Neural progenitor cell (in vitro differentiated cells): ENCODE data around the gene GPN3. TPM values are rescaled to one million over a fixed set of nuclear protein-coding genes. Genes with fewer than 3 reads are reported as not detected.

Experiments used
- DNase-seq: peaks from one replicate; pipeline ENCODE4 v3.0.0-alpha.2; 2016; ENCODE audit warnings: low spot score
- H2AFZ ChIP-seq: fragments of 200-600 bp; sonication (generic); replicated peaks from 2 replicates; pipeline ENCODE4 v1.6.1; 2016; ENCODE audit warnings: antibody characterized with exemption
- H3F3A ChIP-seq: fragments of 200-600 bp; sonication (generic); 2 replicates; pipeline ENCODE4 v1.6.1; 2016; ENCODE audit warnings: antibody characterized with exemption, low read depth
- H3K27ac ChIP-seq: fragments of 200-600 bp; sonication (generic); 2 replicates; pipeline ENCODE4 v1.5.1; 2016; ENCODE audit warnings: mild to moderate bottlenecking
- H3K27me3 ChIP-seq: fragments of 200-600 bp; sonication (generic); 2 replicates; pipeline ENCODE4 v1.6.1; 2016; ENCODE audit warnings: mild to moderate bottlenecking, moderate library complexity
- H3K36me3 ChIP-seq: fragments of 200-600 bp; sonication (generic); 2 replicates; pipeline ENCODE4 v1.5.1; 2016
- H3K4me1 ChIP-seq: fragments of 200-600 bp; sonication (generic); 2 replicates; pipeline ENCODE4 v1.6.1; 2016; ENCODE audit warnings: mixed run types
- H3K4me2 ChIP-seq: fragments of 200-600 bp; sonication (generic); 2 replicates; pipeline ENCODE4 v1.6.1; 2016
- H3K4me3 ChIP-seq: fragments of 200-600 bp; sonication (generic); 2 replicates; pipeline ENCODE4 v1.5.1; 2016
- H3K79me2 ChIP-seq: fragments of 200-600 bp; sonication (generic); 2 replicates; pipeline ENCODE4 v1.6.1; 2016; ENCODE audit warnings: low read depth
- H3K9ac ChIP-seq: fragments of 200-600 bp; sonication (generic); 2 replicates; pipeline ENCODE4 v1.6.1; 2016
- H3K9me3 ChIP-seq: fragments of 200-600 bp; sonication (generic); 2 replicates; pipeline ENCODE4 v1.5.1; 2016; ENCODE audit warnings: low read depth
- H4K20me1 ChIP-seq: fragments of 200-600 bp; sonication (generic); 2 replicates; pipeline ENCODE4 v1.6.1; 2016; ENCODE audit warnings: low read depth
- H3K27ac Mint-ChIP-seq: 3 replicates; pipeline ENCODE4 v1.8.0; 2021; ENCODE audit warnings: mixed read lengths
- H3K27me3 Mint-ChIP-seq: 2 replicates; pipeline ENCODE4 v1.8.0; 2022; ENCODE audit warnings: low read depth, mild to moderate bottlenecking, inconsistent platforms, moderate library complexity, mixed read lengths; ENCODE audit not compliant: insufficient read depth
- H3K36me3 Mint-ChIP-seq: 3 replicates; pipeline ENCODE4 v1.8.0; 2021; ENCODE audit warnings: mixed read lengths
- H3K4me1 Mint-ChIP-seq: 3 replicates; pipeline ENCODE4 v1.8.0; 2021; ENCODE audit warnings: mixed read lengths
- H3K4me3 Mint-ChIP-seq: 3 replicates; pipeline ENCODE4 v1.8.0; 2021; ENCODE audit warnings: mild to moderate bottlenecking, moderate library complexity, mixed read lengths
- H3K9me3 Mint-ChIP-seq: 3 replicates; pipeline ENCODE4 v1.8.0; 2020; ENCODE audit warnings: mixed read lengths
- EZH2 ChIP-seq: fragments of 200-600 bp; sonication (generic); IDR thresholded peaks from 2 replicates; pipeline ENCODE4 v1.6.1; 2017; ENCODE audit warnings: antibody characterized with exemption, mild to moderate bottlenecking, moderate library complexity
- EZH2phosphoT487 ChIP-seq: fragments of 200-600 bp; sonication (generic); IDR thresholded peaks from 2 replicates; pipeline ENCODE4 v1.6.1; 2017; ENCODE audit warnings: antibody characterized with exemption
- small RNA-seq: library from RNA; depleted of rRNA; stranded (forward); fragments of <200 nt; gene quantifications from one replicate; pipeline ENCODE3, GENCODE V24; 2015
- total RNA-seq: library from RNA; depleted of rRNA; stranded (reverse); fragments of >200 nt; gene quantifications from 2 replicates; pipeline ENCODE4 v1.2.3, GENCODE V29; 2015; ENCODE audit warnings: low replicate concordance
- TF ChIP-seq, protein P1 (sequence below): fragments of 200-600 bp; sonication (generic); IDR thresholded peaks from 2 replicates; pipeline ENCODE4 v1.5.1; 2017; ENCODE audit warnings: antibody characterized with exemption, mild to moderate bottlenecking

The GPN3 gene
- total RNA-seq, 1 donor from 2014 or later = 62.3 TPM

DNA sequence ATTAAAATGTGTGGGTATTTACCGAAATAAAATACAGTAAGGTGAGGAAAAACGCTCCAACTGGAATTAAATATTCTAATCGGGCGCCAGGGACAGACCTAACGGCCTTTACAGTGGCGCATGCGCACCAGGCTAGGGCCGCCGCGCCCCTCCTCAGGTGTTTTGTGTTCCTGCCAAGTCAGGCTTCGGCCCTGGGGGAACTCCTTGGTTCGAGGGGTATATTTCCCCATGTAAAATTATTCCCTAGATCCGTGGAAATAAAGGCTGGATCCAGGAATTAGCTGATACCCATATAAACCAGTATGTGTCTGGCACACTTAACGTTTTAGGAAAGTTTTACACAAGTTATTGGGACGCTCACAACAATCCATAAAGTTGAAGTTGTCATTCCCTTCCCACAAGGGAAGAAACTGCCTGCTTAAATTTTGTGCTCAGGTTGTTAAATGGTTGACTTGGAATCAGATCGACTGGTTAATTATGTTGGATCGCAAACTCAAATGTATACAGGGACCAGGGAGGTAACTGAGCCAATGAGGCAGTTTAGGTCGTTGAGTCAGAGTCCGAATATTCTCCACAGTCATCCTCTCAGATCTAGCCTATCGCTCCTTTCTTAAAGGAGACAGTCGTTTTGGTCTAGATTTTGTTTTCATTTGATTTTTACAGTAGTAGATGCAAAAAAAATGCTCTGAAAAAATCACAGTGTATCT, 63.9 kb downstream of the GPN3 start:
- H3K9ac ChIP-seq = peak overlapping the region; percentile 88
- H3K9me3 ChIP-seq = no peaks in the 10 kb centered on the region
- H3F3A ChIP-seq = peaks cover 4% of the 10 kb centered on the region
- no peaks in the 10 kb centered on the region for H3K9me3 Mint-ChIP-seq
- H3K27ac ChIP-seq = peak overlapping the region; percentile 97
- H4K20me1 ChIP-seq = no peaks in the 10 kb centered on the region
- TF ChIP-seq, protein P1, sequence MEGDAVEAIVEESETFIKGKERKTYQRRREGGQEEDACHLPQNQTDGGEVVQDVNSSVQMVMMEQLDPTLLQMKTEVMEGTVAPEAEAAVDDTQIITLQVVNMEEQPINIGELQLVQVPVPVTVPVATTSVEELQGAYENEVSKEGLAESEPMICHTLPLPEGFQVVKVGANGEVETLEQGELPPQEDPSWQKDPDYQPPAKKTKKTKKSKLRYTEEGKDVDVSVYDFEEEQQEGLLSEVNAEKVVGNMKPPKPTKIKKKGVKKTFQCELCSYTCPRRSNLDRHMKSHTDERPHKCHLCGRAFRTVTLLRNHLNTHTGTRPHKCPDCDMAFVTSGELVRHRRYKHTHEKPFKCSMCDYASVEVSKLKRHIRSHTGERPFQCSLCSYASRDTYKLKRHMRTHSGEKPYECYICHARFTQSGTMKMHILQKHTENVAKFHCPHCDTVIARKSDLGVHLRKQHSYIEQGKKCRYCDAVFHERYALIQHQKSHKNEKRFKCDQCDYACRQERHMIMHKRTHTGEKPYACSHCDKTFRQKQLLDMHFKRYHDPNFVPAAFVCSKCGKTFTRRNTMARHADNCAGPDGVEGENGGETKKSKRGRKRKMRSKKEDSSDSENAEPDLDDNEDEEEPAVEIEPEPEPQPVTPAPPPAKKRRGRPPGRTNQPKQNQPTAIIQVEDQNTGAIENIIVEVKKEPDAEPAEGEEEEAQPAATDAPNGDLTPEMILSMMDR = no peak
- TF ChIP-seq EZH2 = no peak
- no peak for TF ChIP-seq EZH2phosphoT487
- H3K4me1 Mint-ChIP-seq = peaks cover 7% of the 10 kb centered on the region
- peak overlapping the region; percentile 79 for H3K4me3 ChIP-seq
- H3K4me2 ChIP-seq = peak overlapping the region; percentile 88
- peak overlapping the region; percentile 100 for H2AFZ ChIP-seq
- peaks cover 14% of the 10 kb centered on the region for H3K36me3 Mint-ChIP-seq
- H3K27ac Mint-ChIP-seq = no peak overlapping the region
- no peaks in the 10 kb centered on the region for H3K4me1 ChIP-seq
- peaks cover 43% of the 10 kb centered on the region for H3K79me2 ChIP-seq
- H3K36me3 ChIP-seq = no peaks in the 10 kb centered on the region
- H3K27me3 Mint-ChIP-seq = peaks cover 3% of the 10 kb centered on the region
- peak; percentile 90 for DNase-seq
- H3K27me3 ChIP-seq = no peaks in the 10 kb centered on the region
- H3K4me3 Mint-ChIP-seq = no peak overlapping the region

DNA sequence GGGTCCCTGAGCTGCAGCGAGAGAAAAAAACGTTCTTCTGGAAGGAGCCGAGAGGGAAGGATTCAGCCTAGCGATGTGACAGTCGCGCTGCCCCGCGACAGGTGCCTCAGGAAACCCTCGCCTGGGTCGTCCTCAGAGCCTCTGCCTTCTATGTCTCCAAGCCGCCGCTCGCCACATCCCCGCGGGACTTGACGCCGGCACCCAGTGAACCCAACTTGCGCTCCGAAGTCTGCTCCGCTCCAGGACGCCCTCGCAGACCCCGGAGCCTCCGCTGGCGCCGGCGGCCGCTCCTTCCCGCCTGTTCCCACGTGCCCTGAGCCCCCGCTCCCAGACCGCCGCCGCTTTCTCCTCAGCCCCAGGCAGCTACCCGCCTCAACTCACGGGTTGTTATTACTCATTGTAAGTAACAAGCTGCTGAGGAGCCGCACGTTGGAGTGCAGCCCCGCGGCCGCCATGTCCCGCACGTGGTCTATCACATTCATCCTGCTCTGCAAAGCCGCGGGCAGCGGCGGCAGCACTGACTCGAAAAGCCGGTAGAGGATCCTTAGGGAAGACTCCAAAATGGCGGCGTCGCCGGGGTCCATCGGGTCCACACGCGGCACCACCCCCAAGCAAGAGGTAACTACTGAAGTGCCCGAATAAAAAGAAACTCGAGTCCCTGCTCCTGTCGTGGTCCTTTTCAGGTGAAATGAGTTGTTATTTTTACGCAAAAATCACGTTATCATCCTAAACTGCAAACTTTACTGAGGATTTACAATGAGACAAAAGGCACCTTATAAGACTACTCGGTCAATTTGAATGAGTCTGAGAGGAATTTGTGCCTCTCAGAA, 64.7 kb downstream of the GPN3 start, which contains the start of gene ANAPC7:
ANAPC7 (minus strand) TSS at position 563 of the 830 bp plus-strand sequence; CDS start at position 482, 81 bp downstream.
- Mint-ChIP-seq H3K4me1 (peaks cover 5% of the 10 kb centered on the region), H3K27me3 (peaks cover 3% of the 10 kb centered on the region), H3K9me3 (no peaks in the 10 kb centered on the region), H3K36me3 (peaks cover 14% of the 10 kb centered on the region), H3K4me3 (no peak within 1 kb of the TSS), H3K27ac (no peak within 1 kb of the TSS)
- H3K4me3 ChIP-seq = peak within 1 kb of the TSS; percentile 79
- no peak for TF ChIP-seq EZH2phosphoT487
- TF ChIP-seq, protein P1 = peak; percentile 30
- TF ChIP-seq EZH2 = peak; percentile 43
- H3K36me3 ChIP-seq = no peaks in the 10 kb centered on the region
- peak within 1 kb of the TSS; percentile 88 for H3K9ac ChIP-seq
- peak within 1 kb of the TSS; percentile 97 for H3K27ac ChIP-seq
- DNase-seq = peak; percentile 97
- H3K79me2 ChIP-seq = peaks cover 51% of the 10 kb centered on the region
- H3K4me2 ChIP-seq = peak within 1 kb of the TSS; percentile 88
- no peaks in the 10 kb centered on the region for H3K9me3 ChIP-seq
- peaks cover 4% of the 10 kb centered on the region for H3F3A ChIP-seq
- H3K27me3 ChIP-seq = no peaks in the 10 kb centered on the region
- H3K4me1 ChIP-seq = no peaks in the 10 kb centered on the region
- peak within 1 kb of the TSS; percentile 100 for H2AFZ ChIP-seq
- H4K20me1 ChIP-seq = no peaks in the 10 kb centered on the region

Small RNAs within 50 kb of the gene (small RNA-seq; reads per million reads assigned to genes)
- gene RF00278 = not detected

Other genes starting within 250 kb of the GPN3 start
- 99.5 and 111 TPM in 2 replicates for gene ATP2A2, start 187.0 kb downstream of the GPN3 start, total RNA-seq
- gene ANAPC7, start 64.5 kb downstream of the GPN3 start, total RNA-seq = 89.5 and 114 TPM in 2 replicates
- 356 and 363 TPM in 2 replicates for gene ARPC3, start 17.9 kb downstream of the GPN3 start, total RNA-seq
- 54.1 and 87.5 TPM in 2 replicates for gene FAM216A, start 588 bp upstream of the GPN3 start, total RNA-seq
- 69.5 and 101 TPM in 2 replicates for gene VPS29, start 33.9 kb upstream of the GPN3 start, total RNA-seq
- 0.17 and 0.31 TPM in 2 replicates for gene RAD9B, start 34.1 kb upstream of the GPN3 start, total RNA-seq
- 9.1 and 11.2 TPM in 2 replicates for gene PPTC7, start 115.1 kb upstream of the GPN3 start, total RNA-seq
- gene TCTN1, start 145.9 kb upstream of the GPN3 start, total RNA-seq = 42.7 and 48.6 TPM in 2 replicates
- gene HVCN1, start 220.9 kb upstream of the GPN3 start, total RNA-seq = 12.0 and 16.4 TPM in 2 replicates